SKM-1 (cell line): ENCODE data around the gene HELQ.
"Not testable (repeated sequence)": the region's sequence is repeated elsewhere in the genome, so short reads cannot be mapped to it uniquely, and the experiment has no call there.

Experiments used
- DNase-seq: peaks from one replicate; lab custom pipeline; 2025; ENCODE audit not compliant: unreplicated experiment; lab: John Stamatoyannopoulos, UW

HELQ gene

DNA sequence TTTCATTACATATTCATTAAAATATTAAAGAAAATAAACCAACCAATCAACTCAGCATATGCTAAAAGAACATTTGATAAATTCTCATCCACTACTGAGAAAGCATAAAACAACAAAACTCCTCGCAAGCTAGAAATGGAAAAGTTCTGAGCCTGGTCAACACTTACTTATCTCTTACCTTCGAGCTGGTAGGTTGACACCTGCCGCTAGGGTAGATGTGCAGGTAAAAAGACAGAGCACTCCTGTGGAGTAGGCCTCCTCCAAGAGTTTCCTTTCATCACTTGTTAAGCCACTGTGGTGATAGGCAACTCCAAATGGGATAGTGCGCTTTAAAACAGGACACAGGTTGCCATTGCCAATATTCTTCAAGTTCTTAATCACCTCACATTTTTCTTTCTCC lies 18.9 kb downstream of the HELQ start:
- DNase-seq: no peak

DNA sequence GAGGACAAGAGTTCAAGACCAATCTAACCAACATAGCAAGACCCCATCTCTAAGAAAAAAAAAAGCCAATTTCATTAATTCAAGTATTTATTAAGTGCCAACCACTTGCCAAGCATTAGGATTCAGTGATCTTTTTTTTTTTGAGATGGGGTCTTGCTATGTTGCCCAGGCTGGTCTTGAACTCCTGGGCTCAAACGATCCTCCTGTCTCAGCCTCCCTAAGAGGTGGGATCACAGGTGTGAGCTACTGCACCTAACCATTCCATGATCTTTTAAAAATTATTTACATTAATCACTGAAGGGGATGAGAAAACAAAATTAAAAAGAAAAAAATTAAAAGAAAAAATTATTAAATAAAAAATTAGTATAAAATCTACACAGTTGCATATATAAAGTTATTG lies 24.4 kb downstream of the HELQ start:
- no peak for DNase-seq

DNA sequence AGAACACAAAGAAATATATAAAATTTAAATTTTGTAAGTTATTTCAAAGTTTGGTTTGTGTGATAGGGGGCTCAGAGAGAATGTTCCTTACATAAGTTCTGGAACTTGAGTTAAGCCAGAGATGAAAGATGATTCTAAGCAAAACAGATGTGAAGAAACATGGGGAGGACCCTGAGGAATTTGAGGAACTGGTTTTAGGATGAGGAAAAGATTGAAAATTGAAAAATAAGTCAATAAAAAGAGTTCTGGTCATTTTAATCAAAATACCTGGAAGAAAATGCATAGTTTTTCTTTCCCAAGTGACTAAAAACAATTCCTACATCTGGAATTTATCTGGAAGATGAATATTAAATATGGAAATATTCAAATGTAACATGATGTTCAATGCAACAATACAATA lies 37.4 kb downstream of the HELQ start:
- DNase-seq: no peak

DNA sequence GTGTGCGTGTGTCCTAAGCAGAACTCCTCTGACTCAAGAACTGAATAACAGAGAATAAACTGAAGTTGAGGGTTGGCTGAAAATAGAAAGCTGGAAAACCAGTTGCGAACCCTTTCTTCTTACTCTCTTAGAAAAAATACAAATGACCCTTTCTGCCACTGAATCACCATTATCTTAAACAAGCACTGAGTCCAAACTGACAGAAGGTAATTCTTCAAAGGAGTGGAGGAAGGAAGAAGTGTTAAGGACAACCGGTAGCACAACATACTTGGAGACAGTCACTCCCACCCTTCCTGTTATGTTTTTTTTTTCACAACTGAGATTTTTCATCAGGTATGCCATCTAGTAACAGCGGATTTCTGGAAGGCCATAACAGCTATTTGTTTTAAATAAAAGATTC lies 38.1 kb downstream of the HELQ start:
- DNase-seq: no peak

DNA sequence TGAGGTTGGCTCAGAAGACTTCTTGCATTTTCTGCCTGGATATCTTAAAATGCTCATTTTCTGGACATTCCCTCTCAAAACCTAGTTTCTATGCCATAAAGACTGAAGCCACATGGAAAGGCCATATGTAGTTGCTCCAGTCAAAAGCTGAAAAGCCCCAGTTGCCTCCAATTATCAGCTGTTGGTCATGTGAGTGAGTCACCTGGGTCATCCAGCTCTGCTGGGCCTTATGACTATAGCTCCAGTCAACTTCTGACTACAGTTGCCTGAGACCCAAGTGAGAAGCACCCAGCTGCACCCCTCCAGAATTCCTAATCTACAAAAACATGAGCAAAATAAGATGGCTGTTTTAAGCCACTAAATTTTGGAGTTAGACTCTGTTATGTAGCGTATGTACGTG lies 41.9 kb downstream of the HELQ start:
- DNase-seq: no peak

DNA sequence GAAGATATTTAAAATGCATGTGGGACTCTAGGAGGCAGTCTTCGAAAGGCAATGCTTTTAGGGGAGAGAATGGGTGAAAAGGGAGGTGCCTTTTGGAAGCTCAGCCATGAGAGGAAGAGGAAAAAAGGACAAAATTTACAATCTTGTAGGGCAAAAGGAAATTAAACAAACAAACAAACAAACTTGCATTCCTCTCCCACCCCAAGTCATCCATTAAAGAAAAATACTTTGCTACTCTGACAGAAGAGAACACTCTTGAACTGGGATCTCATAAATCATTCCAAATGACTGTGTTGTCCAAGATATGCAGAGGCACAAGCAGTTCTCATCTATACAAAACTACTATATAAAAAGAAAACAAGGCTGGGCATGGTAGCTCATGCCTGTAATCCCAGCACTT lies 46.7 kb downstream of the HELQ start:
- no peak for DNase-seq

DNA sequence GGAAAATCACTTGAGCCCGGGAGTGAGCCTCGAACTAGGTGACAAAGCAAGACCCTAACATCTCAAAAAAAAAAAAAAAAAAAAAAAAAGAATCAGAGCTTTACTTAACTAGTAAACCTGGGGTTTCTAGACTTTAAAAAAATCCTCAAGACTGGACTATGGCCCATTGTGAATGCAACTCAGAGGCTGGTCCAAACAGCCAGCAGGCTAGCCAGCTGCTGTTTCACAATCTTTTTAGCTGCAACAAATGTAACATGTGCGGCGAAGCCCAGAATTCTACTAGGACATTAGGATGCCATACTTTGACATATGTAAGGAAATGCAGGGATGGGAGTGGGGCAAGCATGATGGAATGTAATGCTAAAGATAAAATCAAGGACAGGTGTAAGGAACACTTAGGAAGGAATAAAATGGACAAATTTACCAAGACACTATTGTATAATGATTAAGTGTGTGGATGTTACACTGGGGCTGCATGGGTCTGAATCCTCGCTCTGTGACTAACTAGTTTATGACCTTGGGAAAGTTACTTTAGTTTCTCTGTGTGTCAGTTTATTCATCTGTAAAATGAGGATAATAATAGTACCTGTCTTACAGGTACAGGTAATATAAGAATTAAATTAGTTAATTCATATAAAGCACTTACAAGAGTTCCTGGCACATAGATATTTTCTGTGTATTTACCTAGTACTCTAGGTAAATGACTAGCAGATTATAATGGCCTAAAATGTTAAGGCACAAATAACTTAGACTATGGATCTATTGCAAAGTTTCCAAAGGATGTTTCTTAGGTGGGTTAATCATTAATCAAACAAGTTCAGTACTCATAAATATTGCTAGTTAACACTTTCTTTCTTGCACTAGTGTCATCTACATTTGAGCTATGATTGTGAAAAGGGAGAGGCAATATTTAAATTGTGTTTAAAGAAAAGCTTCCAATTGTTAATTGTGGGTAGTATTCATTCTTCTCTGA lies 49.5 kb downstream of the HELQ start:
- no peak for DNase-seq

DNA sequence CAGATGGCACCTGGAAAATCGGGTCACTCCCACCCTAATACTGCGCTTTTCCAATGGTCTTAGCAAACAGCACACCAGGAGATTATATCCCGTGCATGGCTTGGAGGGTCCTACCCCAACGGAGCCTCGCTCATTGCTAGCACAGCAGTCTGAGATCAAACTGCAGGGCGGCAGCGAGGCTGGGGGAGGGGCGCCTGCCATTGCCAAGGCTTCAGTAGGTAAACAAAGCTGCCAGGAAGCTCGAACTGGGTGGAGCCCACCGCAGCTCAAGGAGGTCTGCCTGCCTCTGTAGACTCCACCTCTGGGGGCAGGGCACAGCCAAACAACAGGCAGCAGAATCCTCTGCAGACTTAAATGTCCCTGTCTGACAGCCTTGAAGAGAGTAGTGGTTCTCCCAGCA lies 57.5 kb downstream of the HELQ start:
- not testable (repeated sequence) for DNase-seq

DNA sequence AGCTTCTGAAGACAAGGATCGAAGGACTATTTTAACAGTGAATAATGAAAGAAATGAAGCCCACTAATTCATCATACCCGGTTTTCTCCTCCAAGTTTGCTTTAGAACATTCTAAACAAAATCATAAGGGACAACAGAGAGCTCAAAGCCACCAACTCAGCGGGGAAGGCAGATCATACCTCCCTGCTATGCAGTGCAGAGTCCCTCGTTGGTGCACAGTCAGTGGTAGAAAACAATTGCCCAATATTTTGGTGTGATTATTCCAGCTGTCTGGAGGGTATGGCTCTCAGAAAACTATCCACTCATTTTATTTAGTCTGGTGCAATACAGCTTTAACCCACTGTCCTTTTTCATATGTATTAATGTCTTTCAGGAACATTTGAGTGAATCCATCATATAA lies 61.7 kb downstream of the HELQ start:
- no peak for DNase-seq

DNA sequence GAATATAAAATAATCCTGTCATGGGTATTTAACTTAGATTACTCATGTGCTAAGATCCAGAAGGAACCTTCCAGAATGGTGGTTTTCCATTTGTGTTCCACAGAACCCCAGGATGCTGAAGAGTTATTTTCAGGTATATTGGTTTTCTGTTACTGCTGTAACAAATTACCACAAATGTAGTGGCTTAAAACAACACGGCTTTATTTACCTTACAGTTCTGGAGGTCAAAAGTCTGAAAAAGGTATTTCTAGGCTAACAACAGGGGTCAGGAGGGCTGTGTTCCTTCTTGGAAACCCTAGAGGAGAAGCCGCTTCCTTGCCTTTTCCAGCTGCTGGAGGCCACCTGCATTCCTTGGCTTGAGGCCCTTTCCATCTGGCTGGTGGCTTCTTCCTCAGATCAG lies 63.1 kb downstream of the HELQ start:
- DNase-seq: no peak

DNA sequence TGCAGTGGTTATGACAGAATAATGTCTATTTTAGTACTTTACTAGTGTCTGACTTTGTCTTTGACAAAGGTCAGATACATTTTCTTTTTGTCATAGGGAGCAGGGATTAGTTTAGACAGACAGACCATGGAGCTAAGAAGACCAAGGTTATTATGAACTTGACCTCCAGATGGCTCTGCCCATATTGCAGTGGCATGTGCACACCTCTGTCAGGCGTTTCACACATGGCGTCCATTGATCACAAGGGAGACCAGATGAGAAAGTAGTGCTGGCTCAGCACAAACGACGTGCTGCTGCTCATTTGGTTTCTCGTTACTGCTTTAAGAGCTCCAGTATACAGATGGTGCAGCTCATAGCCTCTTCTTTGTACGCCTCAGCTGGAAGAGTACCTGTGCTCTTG lies 64.7 kb downstream of the HELQ start:
- DNase-seq: no peak

DNA sequence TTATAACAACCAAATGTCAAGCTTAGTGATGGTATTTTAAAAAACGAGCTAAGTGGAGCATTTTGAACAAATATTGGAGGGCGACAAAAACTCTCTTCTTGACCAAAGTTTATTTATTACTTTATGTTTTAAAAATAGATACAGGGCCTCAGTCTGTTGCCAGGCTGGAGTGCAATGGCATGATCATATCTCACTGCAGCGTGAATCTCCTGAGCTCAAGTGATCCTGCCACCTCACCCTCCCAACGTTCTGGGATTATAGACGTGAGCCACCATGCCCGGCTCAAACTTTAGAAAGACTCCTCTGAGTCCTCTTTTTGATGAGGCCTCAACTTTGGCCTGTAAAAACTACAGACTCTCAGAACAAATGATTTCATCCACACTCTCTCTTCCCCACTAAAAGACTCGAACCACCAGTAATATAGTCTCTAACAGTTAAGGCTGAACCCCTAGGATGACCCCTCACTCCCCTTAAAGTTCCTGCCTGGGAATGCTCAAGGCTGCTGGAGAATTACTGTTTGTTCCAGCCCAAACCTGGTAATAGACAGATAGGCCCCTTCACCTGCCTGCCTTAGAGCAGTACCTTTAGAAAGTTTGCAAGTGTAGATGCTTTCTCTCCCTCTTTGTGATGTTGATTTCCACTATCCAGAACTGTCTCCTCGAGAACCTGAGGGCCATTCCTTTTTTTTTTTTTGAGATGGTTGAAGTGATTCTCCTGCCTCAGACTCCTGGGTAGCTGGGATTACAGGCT lies 65.7 kb downstream of the HELQ start:
- DNase-seq: no peak

DNA sequence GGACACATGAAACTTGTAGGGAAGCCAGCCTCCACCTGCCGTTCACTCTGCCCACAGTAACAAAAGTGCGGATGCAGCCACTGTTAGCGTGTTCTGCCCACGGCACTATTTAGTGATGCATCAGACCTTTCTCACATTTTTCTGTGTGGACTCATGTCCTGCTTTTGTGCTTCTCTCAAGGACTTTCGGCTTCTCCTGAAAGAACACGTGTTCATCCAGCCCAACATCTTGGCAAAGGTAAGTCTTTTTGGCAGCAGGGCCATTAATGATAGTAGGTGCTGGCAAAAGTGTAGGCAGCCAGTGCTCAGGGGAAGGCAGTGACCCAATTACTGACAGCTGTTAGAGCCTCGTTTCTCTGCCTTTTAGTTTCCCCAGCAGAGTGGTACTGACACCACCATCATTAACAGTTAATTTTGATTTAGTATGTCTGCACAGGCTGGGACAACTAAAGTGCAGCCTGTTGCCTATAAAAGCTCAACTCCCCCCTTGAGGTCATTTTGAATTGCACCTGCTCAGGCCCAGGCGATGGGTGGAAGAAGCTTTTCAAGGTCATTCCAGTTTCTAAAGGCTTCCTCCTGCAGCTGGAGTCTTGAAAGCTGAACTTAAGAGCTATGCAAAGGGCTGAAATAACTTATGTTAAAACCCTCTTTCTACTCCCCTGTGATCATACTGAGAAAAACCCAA lies 66.4 kb downstream of the HELQ start:
- no peak for DNase-seq

DNA sequence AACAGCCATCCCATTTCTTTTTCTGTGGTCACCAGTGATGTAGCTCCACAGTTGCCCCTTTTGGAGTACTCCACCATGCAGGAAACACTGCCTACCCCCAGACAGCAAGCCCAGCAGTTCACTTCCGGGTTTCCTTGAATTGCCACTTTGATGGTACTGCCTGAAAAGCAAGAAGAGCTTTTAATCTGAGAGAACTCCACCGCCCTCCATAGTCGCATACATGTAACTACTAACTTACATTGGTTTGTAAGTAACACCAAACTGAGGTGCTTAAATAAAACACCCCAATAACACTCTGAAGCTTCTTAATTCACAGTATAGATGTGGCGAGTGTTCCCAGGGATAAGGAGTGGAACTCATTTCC lies 67.3 kb downstream of the HELQ start:
- no peak for DNase-seq

DNA sequence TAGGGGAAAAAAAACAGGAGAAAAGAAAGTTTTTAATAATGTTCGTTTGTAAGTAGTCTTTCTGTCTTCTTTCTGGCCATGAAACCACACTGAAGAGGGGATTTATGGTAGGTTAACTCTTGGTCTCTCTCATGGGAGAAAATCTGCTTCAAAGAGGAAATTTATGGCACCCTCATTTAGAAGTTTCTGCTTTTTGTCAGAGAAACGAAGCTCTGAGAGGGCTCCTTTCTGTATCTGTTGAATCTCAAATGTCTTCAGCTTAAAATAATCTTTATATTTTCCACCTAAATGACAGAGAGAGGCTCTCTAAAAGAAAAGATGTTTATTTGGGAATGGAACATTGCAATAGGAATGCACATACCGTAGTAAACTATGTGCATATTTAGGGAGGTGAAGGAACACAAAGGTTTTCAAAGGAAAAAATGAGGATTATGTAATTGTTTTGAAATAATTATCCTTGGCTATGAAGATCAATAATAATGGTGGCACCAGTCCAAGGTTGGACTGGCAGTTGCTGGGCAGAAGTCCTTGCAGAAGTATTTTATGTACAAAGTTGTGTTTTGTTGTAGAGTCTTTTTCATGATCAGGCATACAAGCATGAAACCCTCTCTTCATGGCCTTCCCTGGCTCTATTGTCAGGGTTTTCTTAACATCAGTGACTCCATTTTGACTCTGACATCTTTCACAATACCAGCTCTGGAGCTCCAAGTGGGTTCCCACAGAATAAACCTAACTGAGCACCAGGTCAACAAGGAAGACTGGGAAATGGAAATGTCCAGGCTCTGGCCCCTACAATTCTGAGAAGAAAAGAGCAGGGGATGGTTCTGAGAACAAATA lies 67.9 kb downstream of the HELQ start:
- DNase-seq: no peak

DNA sequence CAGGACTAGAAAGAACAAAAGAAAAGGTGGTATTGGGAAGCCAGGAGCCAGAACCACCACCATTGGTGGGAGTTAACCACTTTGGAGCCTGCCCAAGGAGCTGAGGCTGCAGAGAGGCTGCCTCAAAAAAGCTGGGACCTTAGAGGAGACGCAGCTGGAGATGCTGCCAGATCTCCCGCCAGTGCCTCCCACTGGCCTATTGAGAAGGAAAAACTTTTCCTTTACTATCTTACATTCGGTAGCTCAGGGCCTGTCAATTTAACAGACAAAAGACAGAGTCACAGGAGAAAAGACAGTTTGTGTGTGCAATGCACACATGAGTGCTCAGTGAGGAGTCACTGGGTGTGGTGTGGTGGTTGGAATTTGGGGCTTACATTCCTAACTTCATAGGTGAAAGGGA lies 68.6 kb downstream of the HELQ start:
- DNase-seq: no peak

DNA sequence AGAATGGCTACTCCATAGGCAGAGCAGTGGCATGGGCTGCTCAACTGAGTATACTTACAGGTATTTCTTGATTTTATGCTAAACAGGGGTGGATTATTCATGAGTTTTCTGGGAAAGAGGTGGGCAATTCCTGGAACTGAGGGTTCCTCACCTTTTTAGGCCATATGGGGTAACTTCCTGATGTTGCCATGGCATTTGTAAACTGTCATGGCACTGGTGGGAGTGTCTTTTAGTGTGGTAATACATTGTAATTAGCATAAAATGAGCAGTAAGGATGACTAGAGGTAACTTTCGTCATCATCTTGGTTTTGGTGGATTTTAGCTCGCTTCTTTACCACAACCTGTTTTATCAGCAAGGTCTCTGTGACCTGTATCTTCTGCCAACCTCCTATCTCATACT lies 72.8 kb downstream of the HELQ start:
- DNase-seq: no peak

DNA sequence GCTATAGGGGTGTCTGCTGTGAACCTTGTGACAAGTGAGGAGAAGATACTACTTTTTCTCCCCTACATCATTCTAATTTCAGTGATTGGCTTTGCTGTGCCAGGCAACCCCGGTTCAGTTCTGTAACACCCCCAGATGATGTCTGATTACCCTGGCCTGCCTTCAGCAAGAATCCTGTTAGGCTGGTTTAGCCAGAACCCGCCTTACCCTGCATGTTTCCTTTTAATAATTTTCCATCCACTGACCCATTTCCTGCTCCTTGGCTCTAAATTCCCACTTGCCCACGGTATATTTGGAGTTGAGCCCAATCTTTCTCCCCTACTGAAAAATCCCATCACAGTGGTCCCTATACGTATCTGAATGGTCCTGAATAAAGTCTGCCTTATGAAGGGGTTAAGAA lies 74.5 kb downstream of the HELQ start:
- no peak for DNase-seq

DNA sequence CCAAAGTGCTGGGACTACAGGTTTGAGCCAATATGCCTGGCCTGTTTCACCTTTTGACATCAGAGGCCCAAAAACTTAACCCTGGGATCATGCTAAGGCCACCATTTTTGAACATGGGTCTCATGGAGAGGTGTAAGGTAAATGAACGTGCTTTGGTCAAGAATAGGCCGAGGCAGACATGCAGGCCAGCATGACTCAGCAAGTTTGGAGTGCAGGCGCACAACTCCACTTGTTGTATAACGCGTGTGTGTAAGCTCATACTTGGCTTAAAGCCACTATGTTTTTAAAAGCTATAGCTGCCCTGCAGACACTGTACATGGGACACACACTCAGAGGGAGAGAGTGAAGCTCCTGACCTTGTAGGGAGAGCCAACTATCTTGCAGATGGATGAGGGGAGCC lies 77.2 kb downstream of the HELQ start:
- DNase-seq: no peak

DNA sequence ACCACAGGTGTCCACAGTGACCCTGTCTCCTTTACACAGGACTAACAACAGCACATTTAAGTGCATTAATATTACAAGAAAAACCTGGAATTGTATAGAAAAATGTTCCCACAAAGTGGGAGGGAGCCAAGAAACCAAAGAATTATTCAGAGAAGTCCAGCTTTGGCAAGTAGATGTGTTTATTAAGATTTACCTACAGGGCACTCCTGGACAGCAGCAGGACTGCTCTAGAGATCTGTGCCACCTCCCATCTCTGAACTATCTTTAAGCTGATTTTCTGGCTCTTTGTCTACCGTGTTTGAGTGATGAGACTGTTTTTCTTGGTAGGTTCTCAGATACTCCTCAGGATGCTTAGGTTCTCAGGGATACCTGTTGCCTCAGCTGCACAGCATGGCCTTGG lies 82.7 kb downstream of the HELQ start:
- DNase-seq: no peak

DNA sequence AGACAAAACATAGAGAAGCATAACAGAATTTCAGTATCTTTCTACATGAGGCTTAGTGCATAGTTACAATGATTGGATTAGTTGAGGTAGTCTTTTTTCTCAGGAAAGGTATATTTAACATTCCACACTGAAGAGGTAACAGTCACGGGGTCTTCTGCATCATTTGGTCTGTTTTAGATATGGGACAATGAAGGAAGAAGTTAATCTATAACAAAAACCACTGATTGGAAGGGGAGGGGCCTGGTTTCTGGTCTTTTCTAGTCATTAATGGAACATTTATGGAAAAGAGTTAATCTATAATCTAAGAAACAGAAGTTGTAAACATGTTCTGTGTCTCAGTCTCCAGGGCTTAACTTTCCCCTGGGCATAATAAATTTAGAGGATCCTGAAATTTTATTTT lies 83.7 kb downstream of the HELQ start:
- no peak for DNase-seq
